Measurements from ENCODE around the gene TOLLIP.

- TF ChIP-seq CTCF (IDR thresholded peaks at IDR 0.05) (no peak), EP300 (IDR thresholded peaks at IDR 0.05) (no peak)
Measured at GRCh38 chr11:1290052-1291040, 19.1 kb downstream of the TOLLIP start.

Measured in tibial nerve (tissue), 4 donors.